Mucosa of descending colon (tissue), 3 donors: ENCODE data around the gene TMEM37. TPM values are rescaled to one million over a fixed set of nuclear protein-coding genes. Genes with fewer than 3 reads are reported as not detected.

Source experiments
- ATAC-seq: fragments of 200-7000 bp; cut with Tn5 transposase; one replicate; pipeline ENCODE4 v1.9.1; 2020; ENCODE audit warnings: mild to moderate bottlenecking, moderate library complexity
- DNase-seq, 3 donors: peaks; one replicate each; pipeline ENCODE4 v3.0.0-alpha.2; 2020
- H3K36me3 ChIP-seq: fragments of 200-600 bp; one replicate; pipeline ENCODE4 v1.8.0; 2021; ENCODE audit warnings: low read depth, mild to moderate bottlenecking
- H3K4me1 ChIP-seq: fragments of 200-600 bp; one replicate; pipeline ENCODE4 v1.8.0; 2021; ENCODE audit warnings: low read depth, mild to moderate bottlenecking
- H3K4me3 ChIP-seq: fragments of 200-600 bp; one replicate; pipeline ENCODE4 v1.8.0; 2021; ENCODE audit warnings: mild to moderate bottlenecking
- H3K9me3 ChIP-seq: fragments of 200-600 bp; one replicate; pipeline ENCODE4 v1.8.0; 2021; ENCODE audit warnings: mild to moderate bottlenecking
- CTCF ChIP-seq: fragments of 200-600 bp; IDR thresholded peaks from one replicate; pipeline ENCODE4 v1.8.0; 2022; ENCODE audit warnings: antibody characterized with exemption, mild to moderate bottlenecking
- intact Hi-C, 2 donors: fragments of 100-400 bp; cut with DNase I in 1 of 2; cut with micrococcal nuclease in 1 of 2; formaldehyde crosslinking; loops; one replicate each; pipeline versions ENCODE4 v1.11.0 to v1.11.1; 2022; cut with DNase I, micrococcal nuclease
- long read RNA-seq, 2 donors: library from polyadenylated mRNA; unstranded; transcript quantifications; one replicate each; pipeline ENCODE4 v2.0.0, GENCODE V29; 2019 to 2021
- total RNA-seq, 3 donors: library from RNA; stranded (reverse); fragmentation: NEBNext Ultra II Directional in 2 of 3; extraction: Animal tissue kit (Norgen Biotek cat#: 25700) in 2 of 3; gene quantifications; one replicate each; pipeline versions ENCODE4 v1.2.1 to v1.2.4, GENCODE V29; 2021 to 2023
- donor health status: DM: no; HTN: no; CAD: no; lungs with moderate emphysema.
- donor health status: DM: no; HTN: no; CAD: no.
- donor health status: DM: no; HTN: yes; CAD: no.

The TMEM37 gene
- total RNA-seq, result 100 to 1,000 TPM in 2 of 3 donors, 10 to 100 TPM in 1; 54.0 to 173 (median 100) TPM
- long read RNA-seq, donor 1, transcript TMEM37-201 (2 exons, 1,688 nt), result major isoform, 77 of 81 reads
- long read RNA-seq, donor 1, partial matches to known transcripts, result 0 of 81 reads
- long read RNA-seq, donor 1, other reads (novel, unspliced or antisense), result 4 of 81 reads
- long read RNA-seq, donor 2, transcript TMEM37-201 (2 exons, 1,688 nt), result major isoform, 169 of 179 reads
- long read RNA-seq, donor 2, partial matches to known transcripts, result 7 of 179 reads
- long read RNA-seq, donor 2, other reads (novel, unspliced or antisense), result 3 of 179 reads

DNA sequence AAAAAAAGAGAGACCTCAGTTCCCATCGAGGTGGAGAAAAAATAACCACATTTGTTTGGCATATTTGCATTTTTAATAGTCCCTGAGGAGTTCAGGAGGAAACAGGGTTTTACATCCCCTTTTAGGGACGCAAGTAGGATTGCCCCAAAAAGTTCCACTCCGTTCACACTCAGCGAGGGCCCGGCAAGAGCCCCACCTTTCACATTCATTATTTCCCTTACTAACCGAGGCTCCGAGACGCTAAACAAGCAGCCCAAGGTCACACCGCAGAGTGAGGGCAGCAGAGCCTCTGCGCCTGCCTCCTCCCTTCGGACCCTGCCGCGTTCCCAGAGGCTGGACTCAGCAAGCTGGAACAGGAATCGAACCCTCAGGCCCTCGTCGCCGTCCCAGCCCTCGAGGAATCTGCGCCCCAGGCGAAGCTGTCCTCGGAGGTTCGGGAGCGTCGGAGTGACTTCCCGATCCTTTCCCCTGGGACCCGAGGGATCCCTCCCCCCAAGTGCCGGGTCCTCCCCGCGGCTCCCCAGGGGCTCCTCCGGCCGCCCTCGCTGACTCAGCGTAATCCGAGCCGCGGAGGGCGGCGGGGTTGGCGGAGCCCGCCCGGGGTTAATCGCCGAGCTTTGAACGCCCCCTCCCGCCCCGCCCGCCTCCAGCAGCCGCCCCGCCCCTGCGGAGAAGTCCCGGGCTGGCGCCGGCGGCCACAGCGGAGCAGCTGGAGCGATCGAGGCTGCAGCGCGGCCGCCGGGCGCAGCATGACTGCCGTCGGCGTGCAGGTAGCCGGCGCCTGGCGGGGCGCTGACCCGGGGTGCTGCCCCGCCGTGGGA is at the start of gene TMEM37:
TMEM37 (plus strand) TSS at position 700 of the 821 bp plus-strand sequence; CDS start at position 750, 50 bp downstream.
- Histone ChIP-seq H3K4me3 (peak within 1 kb of the TSS; percentile 26), H3K4me1 (peaks cover 75% of the 10 kb centered on the region), H3K36me3 (no peaks in the 10 kb centered on the region), H3K9me3 (no peaks in the 10 kb centered on the region)
- intact Hi-C loops, result no loop called here
- ATAC-seq (peak; percentile 66), DNase-seq (peak; percentile 81 to 89 (median 83))
- no peak for TF ChIP-seq CTCF

GRCh38 chr2:119383410-119384140 is 48.1 kb upstream of the TMEM37 start:
- no peak for TF ChIP-seq CTCF
- DNase-seq, result peak in 1 of 3 donors; percentile 48
- Histone ChIP-seq H3K9me3 (no peaks in the 10 kb centered on the region), H3K36me3 (no peaks in the 10 kb centered on the region), H3K4me3 (no peak overlapping the region), H3K4me1 (no peaks in the 10 kb centered on the region)
- intact Hi-C loops, result no loop called here
- peak; percentile 32 for ATAC-seq

GRCh38 chr2:119384971-119385370 is 46.7 kb upstream of the TMEM37 start:
- ATAC-seq, result no peak
- DNase-seq, result peak in 1 of 3 donors; percentile 44

DNA sequence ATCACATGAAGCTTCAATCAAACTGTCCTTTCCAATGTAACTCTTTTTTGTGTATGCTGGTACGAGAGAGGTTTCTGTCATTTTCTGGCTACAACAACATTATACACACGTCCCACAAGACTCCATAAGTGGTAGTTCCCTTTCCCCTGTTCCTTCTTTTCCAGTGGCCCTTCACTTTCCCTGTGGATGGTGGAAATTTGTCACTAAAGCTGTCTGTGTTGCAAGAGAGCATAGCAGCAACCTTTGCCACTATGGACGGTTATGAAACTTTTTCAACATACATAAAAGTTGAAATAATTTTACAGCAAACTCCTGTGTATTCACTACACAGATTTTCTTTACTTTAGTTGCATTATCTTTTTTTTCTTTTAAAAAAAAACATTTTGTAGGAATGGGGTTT is 46.2 kb upstream of the TMEM37 start:
- intact Hi-C loops, result no loop called here
- Histone ChIP-seq H3K4me3 (no peak overlapping the region), H3K4me1 (peaks cover 3% of the 10 kb centered on the region), H3K36me3 (no peaks in the 10 kb centered on the region), H3K9me3 (no peaks in the 10 kb centered on the region)
- ATAC-seq (no peak), DNase-seq (no peak)
- no peak for TF ChIP-seq CTCF

More at GRCh38 chr2:119384971-119385370, 46.7 kb upstream of the TMEM37 start:
- H3K4me1 ChIP-seq, result peaks cover 3% of the 10 kb centered on the region
- no peak for TF ChIP-seq CTCF
- no peak overlapping the region for H3K4me3 ChIP-seq
- intact Hi-C loops, result no loop called here
- no peaks in the 10 kb centered on the region for H3K9me3 ChIP-seq
- no peaks in the 10 kb centered on the region for H3K36me3 ChIP-seq

DNA sequence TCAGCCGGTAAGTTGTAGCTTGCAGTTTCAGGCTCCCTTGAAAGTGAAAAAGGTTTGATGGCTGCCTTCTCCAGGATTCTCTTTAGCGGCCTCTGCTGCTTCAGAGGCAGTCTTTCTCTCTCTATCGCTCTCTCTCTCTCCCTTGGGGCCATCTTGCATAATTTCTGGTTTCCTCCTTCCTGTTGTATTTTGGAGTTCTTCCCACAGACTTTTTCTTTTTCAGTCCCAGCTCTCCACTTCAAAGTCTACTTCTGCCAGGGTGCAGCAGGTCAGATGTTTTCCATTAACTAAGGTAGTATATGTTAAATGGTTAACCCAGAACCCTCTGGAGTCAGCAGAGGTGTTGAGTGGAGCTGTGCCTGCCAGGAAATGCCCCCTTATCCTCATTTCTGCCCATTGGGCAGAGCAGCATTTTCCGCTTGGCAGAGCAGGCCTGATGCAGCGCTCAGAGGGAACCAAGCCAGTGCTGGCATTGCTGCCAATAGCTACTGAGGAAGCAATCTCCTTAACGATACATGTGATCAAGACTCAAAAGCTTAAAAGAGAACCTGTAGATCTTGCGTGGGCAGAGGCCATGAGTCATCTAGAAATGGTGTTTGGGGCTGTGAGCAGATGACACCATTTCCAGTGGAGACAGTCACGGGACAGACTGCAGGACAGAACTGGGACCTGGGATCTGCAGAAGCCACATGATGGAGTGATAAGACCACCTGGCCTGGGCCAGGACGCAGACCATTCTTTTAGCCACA is 44.1 kb upstream of the TMEM37 start:
- ATAC-seq, result peak; percentile 80
- intact Hi-C loops, result no loop called here
- H3K4me1 ChIP-seq, result peaks cover 3% of the 10 kb centered on the region

More for the DNA sequence above, 44.1 kb upstream of the TMEM37 start:
- peak; percentile 57 to 67 (median 66) for DNase-seq
- Histone ChIP-seq H3K4me3 (no peak overlapping the region), H3K9me3 (no peaks in the 10 kb centered on the region), H3K36me3 (no peaks in the 10 kb centered on the region)
- no peak for TF ChIP-seq CTCF
